Transverse colon (tissue), 3 donors: ENCODE data around the gene HTT.

Experiments
- EP300 ChIP-seq: sonication (generic); formaldehyde crosslinking; IDR thresholded peaks from one replicate; pipeline ENCODE4 v1.6.1; 2017; ENCODE audit warnings: antibody characterized with exemption, low read depth
- POLR2A ChIP-seq: fragments of 450-650 bp; IDR thresholded peaks from one replicate; pipeline ENCODE4 v1.6.1; 2016; ENCODE audit warnings: antibody characterized with exemption, mild to moderate bottlenecking, moderate library complexity
- TF ChIP-seq, protein P1 (sequence below), 5 experiments: fragments of 200-600 bp in 3 of 5; fragments of 450-650 bp in 2 of 5; sonication (generic) in 3 of 5; IDR thresholded peaks; 1 replicate in 2 of 5; 2 replicates in 3 of 5; pipeline ENCODE4 v1.5.1; 2016 to 2017; ENCODE audit warnings: antibody characterized with exemption in 5 of 5, inconsistent platforms in 3 of 5, mild to moderate bottlenecking in 2 of 5, moderate library complexity in 1 of 5

DNA sequence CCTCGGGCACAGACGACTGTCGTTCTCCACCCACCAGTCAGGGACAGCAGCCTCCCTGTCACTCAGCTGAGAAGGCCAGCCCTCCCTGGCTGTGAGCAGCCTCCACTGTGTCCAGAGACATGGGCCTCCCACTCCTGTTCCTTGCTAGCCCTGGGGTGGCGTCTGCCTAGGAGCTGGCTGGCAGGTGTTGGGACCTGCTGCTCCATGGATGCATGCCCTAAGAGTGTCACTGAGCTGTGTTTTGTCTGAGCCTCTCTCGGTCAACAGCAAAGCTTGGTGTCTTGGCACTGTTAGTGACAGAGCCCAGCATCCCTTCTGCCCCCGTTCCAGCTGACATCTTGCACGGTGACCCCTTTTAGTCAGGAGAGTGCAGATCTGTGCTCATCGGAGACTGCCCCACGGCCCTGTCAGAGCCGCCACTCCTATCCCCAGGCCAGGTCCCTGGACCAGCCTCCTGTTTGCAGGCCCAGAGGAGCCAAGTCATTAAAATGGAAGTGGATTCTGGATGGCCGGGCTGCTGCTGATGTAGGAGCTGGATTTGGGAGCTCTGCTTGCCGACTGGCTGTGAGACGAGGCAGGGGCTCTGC is 166.5 kb downstream of the HTT start:
- TF ChIP-seq, protein P1, sequence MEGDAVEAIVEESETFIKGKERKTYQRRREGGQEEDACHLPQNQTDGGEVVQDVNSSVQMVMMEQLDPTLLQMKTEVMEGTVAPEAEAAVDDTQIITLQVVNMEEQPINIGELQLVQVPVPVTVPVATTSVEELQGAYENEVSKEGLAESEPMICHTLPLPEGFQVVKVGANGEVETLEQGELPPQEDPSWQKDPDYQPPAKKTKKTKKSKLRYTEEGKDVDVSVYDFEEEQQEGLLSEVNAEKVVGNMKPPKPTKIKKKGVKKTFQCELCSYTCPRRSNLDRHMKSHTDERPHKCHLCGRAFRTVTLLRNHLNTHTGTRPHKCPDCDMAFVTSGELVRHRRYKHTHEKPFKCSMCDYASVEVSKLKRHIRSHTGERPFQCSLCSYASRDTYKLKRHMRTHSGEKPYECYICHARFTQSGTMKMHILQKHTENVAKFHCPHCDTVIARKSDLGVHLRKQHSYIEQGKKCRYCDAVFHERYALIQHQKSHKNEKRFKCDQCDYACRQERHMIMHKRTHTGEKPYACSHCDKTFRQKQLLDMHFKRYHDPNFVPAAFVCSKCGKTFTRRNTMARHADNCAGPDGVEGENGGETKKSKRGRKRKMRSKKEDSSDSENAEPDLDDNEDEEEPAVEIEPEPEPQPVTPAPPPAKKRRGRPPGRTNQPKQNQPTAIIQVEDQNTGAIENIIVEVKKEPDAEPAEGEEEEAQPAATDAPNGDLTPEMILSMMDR (IDR thresholded peaks at IDR 0.05), result no peak
- TF ChIP-seq POLR2A (no peak), EP300 (no peak)
